Subcutaneous abdominal adipose tissue (tissue), 5 donors: ENCODE results near the gene ADCY1.

Source experiments
- H3K27ac ChIP-seq: one replicate; pipeline ENCODE4 v1.7.0; 2013; ENCODE audit warnings: low read depth, mild to moderate bottlenecking, inconsistent platforms, low read length, moderate library complexity
- H3K27me3 ChIP-seq, 5 donors: one replicate each; pipeline ENCODE4 v1.7.0; 2013; ENCODE audit warnings: low read length in 5 of 5, inconsistent platforms in 1 of 5; ENCODE audit not compliant: control insufficient read depth in 5 of 5, insufficient read depth in 4 of 5
- H3K36me3 ChIP-seq, 5 donors: one replicate each; pipeline ENCODE4 v1.7.0; 2013; ENCODE audit warnings: low read length in 5 of 5; ENCODE audit not compliant: control insufficient read depth in 5 of 5, insufficient read depth in 5 of 5
- H3K4me1 ChIP-seq, 5 donors: one replicate each; pipeline ENCODE4 v1.7.0; 2013; ENCODE audit warnings: low read length in 5 of 5, mild to moderate bottlenecking in 3 of 5, moderate library complexity in 1 of 5; ENCODE audit not compliant: control insufficient read depth in 5 of 5, insufficient read depth in 5 of 5
- H3K4me3 ChIP-seq, 5 donors: one replicate each; pipeline ENCODE4 v1.7.0; 2013; ENCODE audit warnings: low read length in 5 of 5, low read depth in 1 of 5
- H3K9ac ChIP-seq, 5 donors: one replicate each; pipeline ENCODE4 v1.7.0; 2013; ENCODE audit warnings: low read length in 5 of 5, mild to moderate bottlenecking in 4 of 5, moderate library complexity in 3 of 5
- H3K9me3 ChIP-seq, 5 donors: one replicate each; pipeline ENCODE4 v1.7.0; 2013; ENCODE audit warnings: low read length in 5 of 5; ENCODE audit not compliant: control insufficient read depth in 5 of 5
- donor health status: healthy.
- donor health status: healthy.
- donor health status: healthy.
- donor health status: healthy.
- donor health status: healthy.

ADCY1 gene

GRCh38 chr7:45688382-45688781 lies 114.2 kb downstream of the ADCY1 start:
- H3K27ac ChIP-seq: no peak overlapping the region
- H3K9ac ChIP-seq: no peak overlapping the region
- H3K36me3 ChIP-seq: peaks cover 0 to 8% (median 2%) of the 10 kb centered on the region in 5 donors
- peaks cover 0 to 25% (median 1%) of the 10 kb centered on the region in 5 donors for H3K4me1 ChIP-seq
- H3K4me3 ChIP-seq: no peak overlapping the region
- no peaks in the 10 kb centered on the region for H3K9me3 ChIP-seq
- H3K27me3 ChIP-seq: no peaks in the 10 kb centered on the region

- H3K36me3 ChIP-seq: peaks cover 0 to 8% (median 2%) of the 10 kb centered on the region in 5 donors
- peaks cover 0 to 2% (median 0%) of the 10 kb centered on the region in 5 donors for H3K9me3 ChIP-seq
- H3K27me3 ChIP-seq: no peaks in the 10 kb centered on the region
- H3K4me3 ChIP-seq: no peak overlapping the region
- peaks cover 0 to 25% (median 1%) of the 10 kb centered on the region in 5 donors for H3K4me1 ChIP-seq
- H3K27ac ChIP-seq: no peak overlapping the region
- H3K9ac ChIP-seq: no peak overlapping the region
These were observed 115.0 kb downstream of the ADCY1 start for GRCh38 chr7:45689011-45689796.

- no peak overlapping the region for H3K27ac ChIP-seq
- H3K27me3 ChIP-seq: no peaks in the 10 kb centered on the region
- peaks cover 0 to 4% (median 0%) of the 10 kb centered on the region in 5 donors for H3K9me3 ChIP-seq
- no peak overlapping the region for H3K9ac ChIP-seq
- H3K4me1 ChIP-seq: peaks cover 0 to 20% (median 1%) of the 10 kb centered on the region in 5 donors
- H3K4me3 ChIP-seq: no peak overlapping the region
- peaks cover 0 to 8% (median 2%) of the 10 kb centered on the region in 5 donors for H3K36me3 ChIP-seq
These were observed 115.9 kb downstream of the ADCY1 start for GRCh38 chr7:45689797-45690761.

GRCh38 chr7:45690762-45691150 lies 116.6 kb downstream of the ADCY1 start:
- peaks cover 0 to 8% (median 2%) of the 10 kb centered on the region in 5 donors for H3K36me3 ChIP-seq

GRCh38 chr7:45691155-45691656 lies 117.0 kb downstream of the ADCY1 start:
- Histone ChIP-seq H3K27ac (no peak overlapping the region), H3K9ac (no peak overlapping the region), H3K27me3 (no peaks in the 10 kb centered on the region), H3K4me1 (peaks cover 0 to 12% (median 0%) of the 10 kb centered on the region in 5 donors), H3K4me3 (no peak overlapping the region), H3K36me3 (peaks cover 0 to 8% (median 0%) of the 10 kb centered on the region in 5 donors), H3K9me3 (peaks cover 0 to 4% (median 0%) of the 10 kb centered on the region in 5 donors)

More at GRCh38 chr7:45690762-45691150, 116.6 kb downstream of the ADCY1 start:
- peaks cover 0 to 4% (median 0%) of the 10 kb centered on the region in 5 donors for H3K9me3 ChIP-seq
- H3K27me3 ChIP-seq: no peaks in the 10 kb centered on the region
- H3K4me1 ChIP-seq: peaks cover 0 to 13% (median 0%) of the 10 kb centered on the region in 5 donors
- no peak overlapping the region for H3K4me3 ChIP-seq
- H3K27ac ChIP-seq: no peak overlapping the region
- no peak overlapping the region for H3K9ac ChIP-seq

GRCh38 chr7:45692031-45692430 lies 117.9 kb downstream of the ADCY1 start:
- Histone ChIP-seq H3K27ac (no peak overlapping the region), H3K9ac (no peak overlapping the region), H3K27me3 (no peaks in the 10 kb centered on the region), H3K4me1 (peaks cover 0 to 12% (median 0%) of the 10 kb centered on the region in 5 donors), H3K9me3 (peaks cover 0 to 4% (median 0%) of the 10 kb centered on the region in 5 donors), H3K4me3 (no peak overlapping the region), H3K36me3 (peaks cover 0 to 4% (median 0%) of the 10 kb centered on the region in 5 donors)

GRCh38 chr7:45695249-45695995 lies 121.3 kb downstream of the ADCY1 start:
- Histone ChIP-seq H3K27me3 (no peaks in the 10 kb centered on the region), H3K36me3 (no peaks in the 10 kb centered on the region), H3K4me1 (peaks cover 0 to under 1% (median 0%) of the 10 kb centered on the region in 5 donors), H3K27ac (no peak overlapping the region), H3K9me3 (peaks cover 0 to 4% (median 0%) of the 10 kb centered on the region in 5 donors), H3K4me3 (no peak overlapping the region), H3K9ac (no peak overlapping the region)

- no peak overlapping the region for H3K27ac ChIP-seq
- peaks cover 0 to 5% (median 0%) of the 10 kb centered on the region in 5 donors for H3K4me1 ChIP-seq
- H3K9me3 ChIP-seq: peaks cover 0 to 4% (median 0%) of the 10 kb centered on the region in 5 donors
- no peaks in the 10 kb centered on the region for H3K36me3 ChIP-seq
- no peak overlapping the region for H3K9ac ChIP-seq
- H3K27me3 ChIP-seq: no peaks in the 10 kb centered on the region
- no peak overlapping the region for H3K4me3 ChIP-seq
These were observed 122.3 kb downstream of the ADCY1 start for GRCh38 chr7:45696476-45696875.

GRCh38 chr7:45697576-45698136 lies 123.5 kb downstream of the ADCY1 start:
- Histone ChIP-seq H3K9ac (no peak overlapping the region), H3K4me1 (peaks cover 0 to 5% (median 0%) of the 10 kb centered on the region in 5 donors), H3K27me3 (peaks cover 0 to 3% (median 0%) of the 10 kb centered on the region in 5 donors), H3K27ac (no peak overlapping the region), H3K9me3 (peaks cover 0 to 4% (median 0%) of the 10 kb centered on the region in 5 donors), H3K36me3 (no peaks in the 10 kb centered on the region), H3K4me3 (no peak overlapping the region)
